Brain microvascular endothelial cell (primary cell): ENCODE measurements around the gene CLRN3.
A peak's percentile ranks its signal among the peaks of the same experiment; 100 is the strongest.

Experiments used
- DNase-seq: peaks from one replicate; pipeline ENCODE4 v3.0.0-alpha.2; 2020
- H3K27ac ChIP-seq: fragments of 250-450 bp; sonication (Bioruptor Pico); 2 replicates; pipeline ENCODE4 v1.5.1; 2020; ENCODE audit warnings: mild to moderate bottlenecking, moderate library complexity
- H3K27me3 ChIP-seq: fragments of 250-450 bp; sonication (Bioruptor Pico); replicated peaks from 2 replicates; pipeline ENCODE4 v1.5.1; 2020; ENCODE audit warnings: mild to moderate bottlenecking
- H3K36me3 ChIP-seq: fragments of 250-450 bp; sonication (Bioruptor Pico); replicated peaks from 2 replicates; pipeline ENCODE4 v1.5.1; 2020; ENCODE audit warnings: mild to moderate bottlenecking
- H3K4me3 ChIP-seq: 2 replicates; pipeline ENCODE4 v1.5.1; 2011; ENCODE audit warnings: low read depth, mild to moderate bottlenecking, control low read depth, low read length, moderate library complexity
- CTCF ChIP-seq: IDR thresholded peaks from 2 replicates; pipeline ENCODE4 v1.5.1; 2011; ENCODE audit warnings: low read depth, mild to moderate bottlenecking, moderate library complexity, low read length, control low read depth, inconsistent platforms; ENCODE audit errors: missing control alignments
- in situ Hi-C: cut with HindIII; loops from 2 replicates; pipeline ENCODE4 v1.10.0; 2017; ENCODE audit warnings: low sequenced_read_pairs, low pct_ligation_motif_present

CLRN3 gene

GRCh38 chr10:127869329-127869728 lies 23.4 kb downstream of the CLRN3 start:
- Histone ChIP-seq H3K27ac (no peak overlapping the region), H3K4me3 (no peak overlapping the region), H3K36me3 (no peaks in the 10 kb centered on the region), H3K27me3 (peaks cover 2% of the 10 kb centered on the region)
- no peak for TF ChIP-seq CTCF
- DNase-seq: no peak
- in situ Hi-C loops: no loop called here

- in situ Hi-C loops: no loop called here
- DNase-seq: no peak
- Histone ChIP-seq H3K27ac (no peak overlapping the region), H3K4me3 (no peak overlapping the region), H3K27me3 (peaks cover 2% of the 10 kb centered on the region), H3K36me3 (no peaks in the 10 kb centered on the region)
- no peak for TF ChIP-seq CTCF
Measured at GRCh38 chr10:127867805-127868204, 24.9 kb downstream of the CLRN3 start.

GRCh38 chr10:127866276-127867013 lies 26.3 kb downstream of the CLRN3 start:
- H3K27me3 ChIP-seq: peaks cover 2% of the 10 kb centered on the region
- H3K36me3 ChIP-seq: no peaks in the 10 kb centered on the region
- H3K4me3 ChIP-seq: no peak overlapping the region
- no peak overlapping the region for H3K27ac ChIP-seq
- peak; percentile 9 for DNase-seq
- no peak for TF ChIP-seq CTCF
- in situ Hi-C loops: no loop called here

GRCh38 chr10:127863231-127863825 lies 29.4 kb downstream of the CLRN3 start:
- no peak for TF ChIP-seq CTCF
- no peak for DNase-seq
- Histone ChIP-seq H3K36me3 (no peaks in the 10 kb centered on the region), H3K4me3 (no peak overlapping the region), H3K27ac (no peak overlapping the region), H3K27me3 (no peaks in the 10 kb centered on the region)
- in situ Hi-C loops: no loop called here

GRCh38 chr10:127860592-127860991 lies 32.1 kb downstream of the CLRN3 start:
- H3K4me3 ChIP-seq: no peak overlapping the region
- in situ Hi-C loops: no loop called here
- no peak overlapping the region for H3K27ac ChIP-seq
- DNase-seq: no peak
- no peaks in the 10 kb centered on the region for H3K36me3 ChIP-seq
- no peaks in the 10 kb centered on the region for H3K27me3 ChIP-seq
- no peak for TF ChIP-seq CTCF

- no peak for TF ChIP-seq CTCF
- in situ Hi-C loops: no loop called here
- DNase-seq: no peak
- no peak overlapping the region for H3K27ac ChIP-seq
- H3K36me3 ChIP-seq: no peaks in the 10 kb centered on the region
- H3K4me3 ChIP-seq: no peak overlapping the region
- no peaks in the 10 kb centered on the region for H3K27me3 ChIP-seq
Measured at GRCh38 chr10:127855976-127856375, 36.8 kb downstream of the CLRN3 start.
